IMR-90 (cell line): Measurements from ENCODE around the gene YKT6. TPM values are rescaled to one million over a fixed set of nuclear protein-coding genes. Genes with fewer than 3 reads are reported as not detected.

Experiments
- ATAC-seq: fragments of 200-7000 bp; cut with Tn5 transposase; 2 replicates; pipeline ENCODE4 v1.9.1; 2020; ENCODE audit warnings: low read depth, mild to moderate bottlenecking, moderate library complexity
- BruUV-seq: library from RNA; stranded (reverse); fragments of 400-500 nt; replicated peaks from 2 replicates; lab custom pipeline; 2021; lab: Mats Ljungman, UMichigan
- CTCF ChIA-PET: fragments of 300-600 bp; formaldehyde crosslinking; extraction: SDS; loops from one replicate; lab custom pipeline; 2021; ENCODE audit warnings: antibody characterized with exemption; lab: Yijun Ruan, JAX
- POLR2A ChIA-PET: fragments of 300-600 bp; sonication (Branson Sonifier 250); formaldehyde crosslinking; loops from one replicate; lab custom pipeline; 2022; ENCODE audit warnings: antibody characterized with exemption; ENCODE audit not compliant: unreplicated experiment; lab: Charles Lee
- DNase-seq: peaks from one replicate; pipeline ENCODE4 v3.0.0; 2013
- H2AFZ ChIP-seq: replicated peaks from 2 replicates; pipeline ENCODE3; 2013; ENCODE audit warnings: low read length, mild to moderate bottlenecking; ENCODE audit not compliant: poor library complexity
- H2AK5ac ChIP-seq: 2 replicates; pipeline ENCODE4 v1.6.1; 2013; ENCODE audit warnings: low read depth, low read length, inconsistent platforms
- H2AK9ac ChIP-seq: replicated peaks from 2 replicates; pipeline ENCODE3; 2013; ENCODE audit warnings: mild to moderate bottlenecking, low read depth, low read length, moderate library complexity; ENCODE audit not compliant: poor library complexity
- H2BK120ac ChIP-seq: 2 replicates; pipeline ENCODE4 v1.6.1; 2013; ENCODE audit warnings: low read depth, low read length, inconsistent platforms
- H2BK15ac ChIP-seq: 3 replicates; pipeline ENCODE4 v1.6.1; 2013; ENCODE audit warnings: low read depth, low read length, inconsistent platforms
- H2BK20ac ChIP-seq: 2 replicates; pipeline ENCODE4 v1.6.1; 2013; ENCODE audit warnings: low read depth, mild to moderate bottlenecking, inconsistent platforms, low read length, moderate library complexity
- H2BK5ac ChIP-seq: 2 replicates; pipeline ENCODE4 v1.6.1; 2013; ENCODE audit warnings: mild to moderate bottlenecking, low read depth, low read length, inconsistent platforms; ENCODE audit not compliant: poor library complexity, severe bottlenecking
- H3K14ac ChIP-seq: replicated peaks from 2 replicates; pipeline ENCODE4 v1.6.1; 2013; ENCODE audit warnings: low read depth, low read length, inconsistent platforms
- H3K18ac ChIP-seq: 2 replicates; pipeline ENCODE4 v1.6.1; 2013; ENCODE audit warnings: low read depth, low read length, control low read depth
- H3K23ac ChIP-seq: 2 replicates; pipeline ENCODE4 v1.6.1; 2013; ENCODE audit warnings: low read depth, low read length, inconsistent platforms
- H3K27ac ChIP-seq: 2 replicates; pipeline ENCODE4 v1.5.1; 2013; ENCODE audit warnings: mild to moderate bottlenecking, control low read depth, low read length; ENCODE audit not compliant: insufficient read depth
- H3K27me3 ChIP-seq: 2 replicates; pipeline ENCODE4 v1.6.1; 2013; ENCODE audit warnings: low read length; ENCODE audit not compliant: control insufficient read depth, insufficient read depth
- H3K36me3 ChIP-seq: 2 replicates; pipeline ENCODE4 v1.6.1; 2013; ENCODE audit warnings: low read length, mixed read lengths; ENCODE audit not compliant: control insufficient read depth, insufficient read depth
- H3K4ac ChIP-seq: 2 replicates; pipeline ENCODE4 v1.6.1; 2013; ENCODE audit warnings: low read depth, low read length, inconsistent platforms
- H3K4me1 ChIP-seq: 2 replicates; pipeline ENCODE4 v1.6.1; 2013; ENCODE audit warnings: low read length, mixed read lengths; ENCODE audit not compliant: control insufficient read depth, insufficient read depth
- H3K4me2 ChIP-seq: 2 replicates; pipeline ENCODE4 v1.6.1; 2013; ENCODE audit warnings: low read depth, mild to moderate bottlenecking, control low read depth, low read length, moderate library complexity
- H3K4me3 ChIP-seq: 2 replicates; pipeline ENCODE4 v1.5.1; 2013; ENCODE audit warnings: low read depth, mild to moderate bottlenecking, control low read depth, low read length, moderate library complexity; ENCODE audit not compliant: insufficient read depth
- H3K56ac ChIP-seq: 2 replicates; pipeline ENCODE4 v1.6.1; 2013; ENCODE audit warnings: low read length, inconsistent platforms; ENCODE audit not compliant: insufficient read depth; ENCODE audit errors: extremely low read depth
- H3K79me1 ChIP-seq, 2 experiments: 2 replicates each; pipeline ENCODE4 v1.6.1; 2013; ENCODE audit warnings: low read length in 2 of 2, inconsistent platforms in 1 of 2, low read depth in 1 of 2
- H3K9ac ChIP-seq: 2 replicates; pipeline ENCODE4 v1.6.1; 2013; ENCODE audit warnings: low read depth, low read length, control low read depth
- H3K9me1 ChIP-seq: 2 replicates; pipeline ENCODE4 v1.6.1; 2013; ENCODE audit warnings: low read length, inconsistent platforms; ENCODE audit not compliant: insufficient read depth
- H3K9me3 ChIP-seq: 2 replicates; pipeline ENCODE4 v1.6.1; 2013; ENCODE audit warnings: low read length; ENCODE audit not compliant: control insufficient read depth, insufficient read depth
- H4K20me1 ChIP-seq: 2 replicates; pipeline ENCODE4 v1.6.1; 2013; ENCODE audit warnings: low read length, inconsistent platforms; ENCODE audit not compliant: insufficient read depth
- H4K5ac ChIP-seq: 2 replicates; pipeline ENCODE4 v1.6.1; 2013; ENCODE audit warnings: mild to moderate bottlenecking, low read depth, low read length, control low read depth
- H4K8ac ChIP-seq, 2 experiments: 2 replicates each; pipeline ENCODE4 v1.6.1; 2013; ENCODE audit warnings: low read depth in 2 of 2, low read length in 2 of 2, control low read depth in 1 of 2, inconsistent platforms in 1 of 2
- H4K91ac ChIP-seq: 2 replicates; pipeline ENCODE4 v1.6.1; 2013; ENCODE audit warnings: low read depth, low read length, inconsistent platforms; ENCODE audit not compliant: insufficient read depth
- BHLHE40 ChIP-seq: fragments of 150-350 bp; IDR thresholded peaks from 2 replicates; pipeline ENCODE4 v1.6.1; 2016; ENCODE audit warnings: mild to moderate bottlenecking, low read depth, low read length
- CEBPB ChIP-seq: IDR thresholded peaks from 2 replicates; pipeline ENCODE4 v1.6.1; 2012; ENCODE audit warnings: low read depth, low read length, improper control_type of control experiment
- CHD1 ChIP-seq: IDR thresholded peaks from 2 replicates; pipeline ENCODE4 v1.6.1; 2012; ENCODE audit warnings: low read depth, low read length, improper control_type of control experiment
- CTCF ChIP-seq: conservative IDR thresholded peaks from 2 replicates; pipeline ENCODE4 v1.5.1; 2012; ENCODE audit warnings: mild to moderate bottlenecking, low read depth, low read length, improper control_type of control experiment
- ELK1 ChIP-seq: fragments of 150-350 bp; IDR thresholded peaks from 2 replicates; pipeline ENCODE4 v1.6.1; 2016; ENCODE audit warnings: low read depth, mild to moderate bottlenecking, low read length, moderate library complexity, borderline replicate concordance
- FOS ChIP-seq: fragments of 150-350 bp; IDR thresholded peaks from 2 replicates; pipeline ENCODE4 v1.6.1; 2016; ENCODE audit warnings: low read depth, low read length
- MAFK ChIP-seq: IDR thresholded peaks from 2 replicates; pipeline ENCODE4 v1.6.1; 2012; ENCODE audit warnings: low read depth, low read length, improper control_type of control experiment
- MAZ ChIP-seq: IDR thresholded peaks from 2 replicates; pipeline ENCODE4 v1.6.1; 2012; ENCODE audit warnings: low read depth, mild to moderate bottlenecking, low read length, improper control_type of control experiment, moderate library complexity, borderline replicate concordance
- MXI1 ChIP-seq: IDR thresholded peaks from 2 replicates; pipeline ENCODE4 v1.6.1; 2012; ENCODE audit warnings: low read depth, mild to moderate bottlenecking, low read length, moderate library complexity, borderline replicate concordance
- NFE2L2 ChIP-seq: fragments of 150-350 bp; IDR thresholded peaks from 2 replicates; pipeline ENCODE4 v1.6.1; 2016; ENCODE audit warnings: low read depth, mild to moderate bottlenecking, low read length
- POLR2A ChIP-seq: IDR thresholded peaks from 2 replicates; pipeline ENCODE4 v1.6.1; 2012; ENCODE audit warnings: mild to moderate bottlenecking, low read depth, low read length
- RAD21 ChIP-seq: IDR thresholded peaks from 2 replicates; pipeline ENCODE4 v1.6.1; 2012; ENCODE audit warnings: low read length, improper control_type of control experiment
- RCOR1 ChIP-seq: IDR thresholded peaks from 2 replicates; pipeline ENCODE4 v1.6.1; 2012; ENCODE audit warnings: mild to moderate bottlenecking, low read length, improper control_type of control experiment; ENCODE audit not compliant: insufficient replicate concordance
- RFX5 ChIP-seq: IDR thresholded peaks from 2 replicates; pipeline ENCODE4 v1.8.0; 2012; ENCODE audit warnings: low read depth, mild to moderate bottlenecking, low read length, moderate library complexity
- SMC3 ChIP-seq: fragments of 150-350 bp; IDR thresholded peaks from 2 replicates; pipeline ENCODE4 v1.6.1; 2016; ENCODE audit warnings: low read depth, mild to moderate bottlenecking, antibody characterized with exemption, low read length, moderate library complexity
- USF2 ChIP-seq: fragments of 150-350 bp; IDR thresholded peaks from 2 replicates; pipeline ENCODE4 v1.6.1; 2017; ENCODE audit warnings: mild to moderate bottlenecking, antibody characterized with exemption, low read length, low read depth
- WGBS, 2 experiments: methylation state at CpG; one replicate each; pipeline versions ENCODE4 v1.1.5 to v1.1.7; 2013; ENCODE audit warnings: missing lambda C conversion rate in 2 of 2; ENCODE audit not compliant: insufficient read length in 1 of 2; ENCODE audit errors: extremely low coverage in 2 of 2; 5-methylcytosine and 5-hydroxymethylcytosine counted together
- dilution Hi-C: fragments of 300-500 bp; cut with HindIII; formaldehyde crosslinking; loops from one replicate; pipeline ENCODE4 v1.14.3; 2018; ENCODE audit warnings: low sequenced_read_pairs; ENCODE audit not compliant: unreplicated experiment
- in situ Hi-C: fragments of 300-500 bp; cut with MboI; formaldehyde crosslinking; loops from 3 replicates; pipeline ENCODE4 v1.14.3; 2019; ENCODE audit warnings: low sequenced_read_pairs, inconsistent platforms, mixed read lengths
- intact Hi-C: fragments of 100-400 bp; cut with micrococcal nuclease; formaldehyde crosslinking; loops from 2 replicates; pipeline ENCODE4 v1.10.0; 2022
- polyA plus RNA-seq, 3 experiments: library from polyadenylated mRNA; depleted of rRNA; stranded (reverse); fragments of >200 nt; gene quantifications; 2 replicates each; pipeline ENCODE4 v1.2.3, GENCODE V29; 2012; ENCODE audit warnings: low replicate concordance in 1 of 3
- total RNA-seq: library from RNA; depleted of rRNA; stranded (reverse); fragments of >200 nt; gene quantifications from 2 replicates; pipeline ENCODE4 v1.2.3, GENCODE V29; 2012

The YKT6 gene
- total and polyA plus RNA-seq, 2 of the 4 experiments (the other 2 are of a cell fraction): 115 to 120 TPM

- ATAC-seq (no peak), DNase-seq (no peak)
- Histone ChIP-seq H3K23ac (no peak overlapping the region), H3K14ac (no peak overlapping the region), H3K4me2 (no peak overlapping the region), H2AK5ac (no peak overlapping the region), H2AK9ac (no peak overlapping the region), H2AFZ (no peak overlapping the region), H3K4ac (no peak overlapping the region), H2BK5ac (no peak overlapping the region), H2BK15ac (no peak overlapping the region), H4K20me1 (peaks cover 12% of the 10 kb centered on the region), H3K27ac (no peak overlapping the region), H3K56ac (no peak overlapping the region), H3K4me3 (no peak overlapping the region), H4K5ac (no peak overlapping the region), H3K9me1 (no peaks in the 10 kb centered on the region; the same call in 1 of the 2 replicates), H4K8ac (no peak overlapping the region), H3K9ac (no peak overlapping the region), H4K91ac (no peak overlapping the region), H3K9me3 (no peaks in the 10 kb centered on the region), H3K18ac (no peak overlapping the region), H3K79me1 (peaks cover 11 to 25% of the 10 kb centered on the region in 2 experiments), H2BK120ac (no peak overlapping the region), H3K36me3 (peaks cover 62% of the 10 kb centered on the region), H3K4me1 (no peaks in the 10 kb centered on the region), H3K27me3 (no peaks in the 10 kb centered on the region), H2BK20ac (no peak overlapping the region)
- no TSS peak for BruUV-seq
- dilution Hi-C loops: no loop called here
- in situ Hi-C loops: no loop called here
- POLR2A ChIA-PET: interaction anchor here (0.5 kb wide), 1 partner anchor 10 kb away, joined by 5 read pairs; no protein-coding TSS in a partner anchor
- CTCF ChIA-PET: no interaction called here
- 93% methylated on average over 3 of the region's 6 CpGs; no CpG with 5 or more reads in 1 of the 2 experiments for WGBS, 2 experiments
- intact Hi-C loops: no loop called here
- TF ChIP-seq POLR2A (no peak), RCOR1 (no peak), BHLHE40 (no peak), ELK1 (no peak), NFE2L2 (no peak), CHD1 (no peak), RFX5 (no peak), MAZ (no peak), FOS (no peak), CEBPB (no peak), SMC3 (no peak), CTCF (no peak), USF2 (no peak), MXI1 (no peak), MAFK (no peak), RAD21 (no peak)
Measured at GRCh38 chr7:44212018-44212417, 11.2 kb downstream of the YKT6 start.
